Gastroesophageal sphincter (tissue), 3 donors: ENCODE measurements around the gene ELF2.

Source experiments
- CTCF ChIP-seq, 4 experiments: fragments of 200-600 bp in 2 of 4; fragments of 450-650 bp in 2 of 4; sonication (generic) in 1 of 4; IDR thresholded peaks; one replicate each; pipeline ENCODE4 v1.5.1; 2017 to 2019; ENCODE audit warnings: antibody characterized with exemption in 4 of 4, mild to moderate bottlenecking in 2 of 4, moderate library complexity in 2 of 4
- EP300 ChIP-seq: sonication (generic); formaldehyde crosslinking; IDR thresholded peaks from one replicate; pipeline ENCODE4 v1.6.1; 2017; ENCODE audit warnings: antibody characterized with exemption, mild to moderate bottlenecking
- POLR2A ChIP-seq, 2 donors: fragments of 450-650 bp; IDR thresholded peaks; one replicate each; pipeline ENCODE4 v1.6.1; 2017; ENCODE audit warnings: antibody characterized with exemption in 2 of 2, mild to moderate bottlenecking in 2 of 2, moderate library complexity in 1 of 2
- POLR2AphosphoS5 ChIP-seq: sonication (generic); formaldehyde crosslinking; IDR thresholded peaks from one replicate; pipeline ENCODE4 v1.6.1; 2017; ENCODE audit warnings: antibody characterized with exemption

DNA sequence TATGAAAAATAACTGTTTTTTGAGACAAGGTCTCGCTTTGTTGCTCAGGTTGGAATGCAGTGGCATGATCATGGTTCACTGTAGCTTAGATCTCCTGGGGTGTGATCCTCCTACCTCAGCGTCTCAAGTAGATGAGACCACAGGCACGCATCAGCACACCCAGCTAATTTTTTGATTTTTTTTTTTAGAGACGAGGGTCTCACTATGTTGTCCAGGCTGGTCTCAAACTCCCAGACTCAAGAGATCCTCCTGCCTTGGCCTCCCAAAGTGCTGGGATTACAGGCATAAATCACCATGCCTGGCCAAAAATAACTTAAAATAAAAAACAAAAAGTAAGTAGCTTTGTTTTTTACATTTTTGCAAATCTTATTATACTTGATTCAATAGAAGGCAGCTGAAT, 98.1 kb downstream of the ELF2 start:
- no peak for TF ChIP-seq CTCF (IDR thresholded peaks at IDR 0.05)
- TF ChIP-seq POLR2A (IDR thresholded peaks at IDR 0.05): no peak
- no peak for TF ChIP-seq EP300
- TF ChIP-seq POLR2AphosphoS5: no peak
